SK-N-SH (cell line): ENCODE measurements around the gene GNAI3. TPM values are rescaled to one million over a fixed set of nuclear protein-coding genes. Genes with fewer than 3 reads are reported as not detected.
A peak's percentile ranks its signal among the peaks of the same experiment; 100 is the strongest.

Source experiments
- CTCF ChIA-PET: fragments of 300-600, 350-600 bp; formaldehyde crosslinking; extraction: SDS; loops from one replicate; lab custom pipeline; 2021; lab: Yijun Ruan, JAX
- POLR2A ChIA-PET: fragments of 350-600 bp; sonication (Branson Sonifier 250); formaldehyde crosslinking; extraction: SDS; loops from one replicate; lab custom pipeline; 2020; ENCODE audit warnings: antibody characterized with exemption, inconsistent platforms; lab: Yijun Ruan, JAX
- DNase-seq: peaks from one replicate; pipeline ENCODE4 v3.0.0; 2012
- H2AFZ ChIP-seq: fragments of 200-600 bp; sonication (generic); 2 replicates; pipeline ENCODE4 v1.8.1; 2016; ENCODE audit warnings: antibody characterized with exemption, mild to moderate bottlenecking, low read depth
- H3F3A ChIP-seq: fragments of 200-600 bp; sonication (generic); replicated peaks from 2 replicates; pipeline ENCODE3; 2016; ENCODE audit warnings: antibody characterized with exemption, mild to moderate bottlenecking; ENCODE audit not compliant: insufficient read depth
- H3K27ac ChIP-seq, 2 experiments: fragments of 200-500 bp in 1 of 2; fragments of 200-600 bp in 1 of 2; sonication (Bioruptor generic) in 1 of 2; sonication (generic), shearing (Covaris generic) in 1 of 2; 2 replicates each; pipeline versions ENCODE4 v1.5.1 to v1.6.1; 2014 to 2016; ENCODE audit warnings: low read depth in 2 of 2, inconsistent platforms in 1 of 2, low read length in 1 of 2, mild to moderate bottlenecking in 1 of 2, mixed read lengths in 1 of 2
- H3K27me3 ChIP-seq: fragments of 200-600 bp; sonication (generic), shearing (Covaris generic); 2 replicates; pipeline ENCODE4 v1.6.1; 2016; ENCODE audit warnings: mixed run types; ENCODE audit not compliant: insufficient read depth
- H3K36me3 ChIP-seq, 2 experiments: fragments of 200-500 bp in 1 of 2; fragments of 200-600 bp in 1 of 2; sonication (Bioruptor generic) in 1 of 2; sonication (generic) in 1 of 2; replicated peaks in 1 of 2; 2 replicates each; pipeline versions ENCODE3 to v1.5.1; 2014 to 2016; ENCODE audit warnings: low read length in 1 of 2, mild to moderate bottlenecking in 1 of 2; ENCODE audit not compliant: insufficient read depth in 2 of 2, control insufficient read depth in 1 of 2
- H3K4me1 ChIP-seq, 2 experiments: fragments of 200-500 bp in 1 of 2; fragments of 200-600 bp in 1 of 2; sonication (Bioruptor generic) in 1 of 2; sonication (generic), shearing (Covaris generic) in 1 of 2; 2 replicates each; pipeline versions ENCODE4 v1.5.1 to v1.6.1; 2014 to 2016; ENCODE audit warnings: low read depth in 1 of 2, low read length in 1 of 2, mixed run types in 1 of 2; ENCODE audit not compliant: insufficient read depth in 2 of 2, control insufficient read depth in 1 of 2
- H3K4me2 ChIP-seq: fragments of 200-600 bp; sonication (generic), shearing (Covaris generic); 2 replicates; pipeline ENCODE4 v1.6.1; 2017; ENCODE audit warnings: mixed run types
- H3K4me3 ChIP-seq, 2 experiments: fragments of 200-500 bp in 1 of 2; fragments of 200-600 bp in 1 of 2; sonication (Bioruptor generic) in 1 of 2; sonication (generic), shearing (Covaris generic) in 1 of 2; 2 replicates each; pipeline versions ENCODE4 v1.5.1 to v1.8.1; 2014 to 2016; ENCODE audit warnings: low read depth in 2 of 2, inconsistent platforms in 1 of 2, low read length in 1 of 2, mild to moderate bottlenecking in 1 of 2, mixed read lengths in 1 of 2, moderate library complexity in 1 of 2
- H3K79me2 ChIP-seq: fragments of 200-600 bp; sonication (generic); 2 replicates; pipeline ENCODE4 v1.8.1; 2017; ENCODE audit warnings: mild to moderate bottlenecking; ENCODE audit not compliant: insufficient read depth
- H3K9ac ChIP-seq: fragments of 200-600 bp; sonication (generic); 2 replicates; pipeline ENCODE4 v1.6.1; 2017; ENCODE audit warnings: mixed run types
- H3K9me2 ChIP-seq: fragments of 200-600 bp; sonication (generic); 2 replicates; pipeline ENCODE4 v1.6.1; 2017; ENCODE audit warnings: mixed run types
- H3K9me3 ChIP-seq: fragments of 200-600 bp; sonication (generic); 2 replicates; pipeline ENCODE4 v1.6.1; 2017; ENCODE audit warnings: mixed run types, mild to moderate bottlenecking, moderate library complexity
- H4K20me1 ChIP-seq: fragments of 200-600 bp; sonication (generic); 2 replicates; pipeline ENCODE4 v1.6.1; 2017; ENCODE audit warnings: mild to moderate bottlenecking, mixed run types; ENCODE audit not compliant: insufficient read depth
- CHD2 ChIP-seq: fragments of 150-350 bp; IDR thresholded peaks from 2 replicates; pipeline ENCODE4 v1.6.1; 2018; ENCODE audit warnings: low read length; ENCODE audit not compliant: partially characterized antibody
- ELF1 ChIP-seq: IDR thresholded peaks from 2 replicates; pipeline ENCODE4 v1.4.0; 2012
- EZH2phosphoT487 ChIP-seq: fragments of 200-600 bp; sonication (generic); IDR thresholded peaks from 2 replicates; pipeline ENCODE4 v1.6.1; 2017; ENCODE audit warnings: low read depth, mixed run types, mild to moderate bottlenecking, antibody characterized with exemption, moderate library complexity, borderline replicate concordance
- FOSL2 ChIP-seq: IDR thresholded peaks from 2 replicates; pipeline ENCODE4 v1.4.0; 2012; ENCODE audit warnings: low read depth, mild to moderate bottlenecking, moderate library complexity, borderline replicate concordance
- FOXJ3 ChIP-seq: sonication (generic); formaldehyde crosslinking; IDR thresholded peaks from 2 replicates; pipeline ENCODE4 v1.5.1; 2020; ENCODE audit warnings: mild to moderate bottlenecking, missing genetic modification reagents
- GABPA ChIP-seq: IDR thresholded peaks from 2 replicates; pipeline ENCODE4 v1.4.0; 2012; ENCODE audit warnings: low read depth, mild to moderate bottlenecking
- MXI1 ChIP-seq: IDR thresholded peaks from 2 replicates; pipeline ENCODE4 v1.6.1; 2012; ENCODE audit warnings: mild to moderate bottlenecking, low read depth, low read length, improper control_type of control experiment
- NRF1 ChIP-seq: IDR thresholded peaks from 2 replicates; pipeline ENCODE4 v1.6.1; 2012; ENCODE audit warnings: low read depth, mild to moderate bottlenecking, low read length
- RAD21 ChIP-seq: IDR thresholded peaks from 2 replicates; pipeline ENCODE4 v1.6.1; 2012; ENCODE audit warnings: mild to moderate bottlenecking, low read length
- RCOR1 ChIP-seq: fragments of 150-350 bp; IDR thresholded peaks from 2 replicates; pipeline ENCODE4 v1.6.1; 2017; ENCODE audit warnings: antibody characterized with exemption, low read length
- SIN3A ChIP-seq: IDR thresholded peaks from 2 replicates; pipeline ENCODE4 v1.6.1; 2012; ENCODE audit warnings: low read depth, mild to moderate bottlenecking, low read length, moderate library complexity, borderline replicate concordance
- SMC3 ChIP-seq: IDR thresholded peaks from 2 replicates; pipeline ENCODE4 v1.6.1; 2012; ENCODE audit warnings: low read depth, low read length, improper control_type of control experiment
- TCF12 ChIP-seq: IDR thresholded peaks from 2 replicates; pipeline ENCODE4 v1.4.0; 2012
- USF2 ChIP-seq: fragments of 150-350 bp; IDR thresholded peaks from 2 replicates; pipeline ENCODE4 v1.6.1; 2017; ENCODE audit warnings: antibody characterized with exemption, low read length, low read depth, borderline replicate concordance
- YY1 ChIP-seq: IDR thresholded peaks from 2 replicates; pipeline ENCODE4 v1.4.0; 2012; ENCODE audit warnings: low read depth, mild to moderate bottlenecking
- ZBTB33 ChIP-seq: IDR thresholded peaks from 2 replicates; pipeline ENCODE4 v1.4.0; 2012; ENCODE audit warnings: low read depth, borderline replicate concordance
- WGBS: methylation state at CpG from one replicate; pipeline ENCODE4 v1.1.6; 2017; ENCODE audit warnings: low lambda C conversion rate; 5-methylcytosine and 5-hydroxymethylcytosine counted together
- polyA plus RNA-seq, 3 experiments: library from polyadenylated mRNA; depleted of rRNA; stranded (reverse); fragments of >200 nt; gene quantifications; 2 replicates each; pipeline ENCODE4 v1.2.3, GENCODE V29; 2012
- TF ChIP-seq, protein P1 (sequence below): IDR thresholded peaks from 2 replicates; pipeline ENCODE4 v1.4.0; 2012; ENCODE audit warnings: low read depth, borderline replicate concordance
- TF ChIP-seq, protein P2 (sequence below): fragments of 200-600 bp; sonication (generic); IDR thresholded peaks from 2 replicates; pipeline ENCODE4 v1.6.1; 2017; ENCODE audit warnings: antibody characterized with exemption, mild to moderate bottlenecking, moderate library complexity

Gene GNAI3
- polyA plus RNA-seq, 1 of the 3 experiments (the other 2 are of a cell fraction), result 4.0 TPM

DNA sequence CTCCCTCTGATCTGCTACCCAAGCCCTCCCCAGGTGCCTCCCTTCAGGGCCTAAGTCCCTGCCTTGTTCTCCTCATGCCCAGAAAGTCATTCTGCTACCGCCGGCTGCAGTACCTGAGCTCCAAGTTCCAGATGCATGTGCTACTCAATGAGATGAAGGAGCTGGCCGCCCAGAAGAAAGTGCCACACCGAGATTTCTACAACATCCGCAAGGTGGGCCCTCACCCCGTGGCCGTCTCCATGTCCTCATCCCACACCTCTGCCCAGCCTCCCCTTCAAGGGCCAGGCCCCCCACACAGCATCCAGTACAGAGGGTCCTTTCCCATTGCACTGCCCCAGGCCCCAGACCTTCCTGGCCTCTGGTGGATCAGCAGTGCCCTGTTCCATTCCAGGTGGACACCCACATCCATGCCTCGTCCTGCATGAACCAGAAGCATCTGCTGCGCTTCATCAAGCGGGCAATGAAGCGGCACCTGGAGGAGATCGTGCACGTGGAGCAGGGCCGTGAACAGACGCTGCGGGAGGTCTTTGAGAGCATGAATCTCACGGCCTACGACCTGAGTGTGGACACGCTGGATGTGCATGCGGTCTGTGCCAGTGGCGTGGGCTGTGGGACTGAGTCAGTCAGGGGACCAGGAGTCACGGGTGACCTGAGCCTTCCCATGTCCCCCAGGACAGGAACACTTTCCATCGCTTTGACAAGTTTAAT lies 79.4 kb downstream of the GNAI3 start (continued):
- TF ChIP-seq, protein P1, sequence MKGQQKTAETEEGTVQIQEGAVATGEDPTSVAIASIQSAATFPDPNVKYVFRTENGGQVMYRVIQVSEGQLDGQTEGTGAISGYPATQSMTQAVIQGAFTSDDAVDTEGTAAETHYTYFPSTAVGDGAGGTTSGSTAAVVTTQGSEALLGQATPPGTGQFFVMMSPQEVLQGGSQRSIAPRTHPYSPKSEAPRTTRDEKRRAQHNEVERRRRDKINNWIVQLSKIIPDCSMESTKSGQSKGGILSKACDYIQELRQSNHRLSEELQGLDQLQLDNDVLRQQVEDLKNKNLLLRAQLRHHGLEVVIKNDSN, result no peak
- TF ChIP-seq CHD2 (no peak), ELF1 (no peak), GABPA (no peak), SMC3 (no peak)

GRCh38 chr1:109628540-109629321 lies 80.3 kb downstream of the GNAI3 start:
- Histone ChIP-seq H3K9me3 (no peaks in the 10 kb centered on the region; the same call in 1 of the 2 replicates), H3K4me3 (no peak overlapping the region), H4K20me1 (peaks cover 28% of the 10 kb centered on the region), H3K4me1 (peaks cover 0 to 48% of the 10 kb centered on the region in 2 experiments; a peak in 2 of 4 replicates), H3F3A (peaks cover 4% of the 10 kb centered on the region), H3K36me3 (peaks cover 20 to 55% of the 10 kb centered on the region in 2 experiments), H2AFZ (no peak overlapping the region), H3K9ac (no peak overlapping the region), H3K9me2 (no peaks in the 10 kb centered on the region), H3K4me2 (no peak overlapping the region), H3K79me2 (peaks cover 15% of the 10 kb centered on the region), H3K27ac (no peak overlapping the region), H3K27me3 (no peaks in the 10 kb centered on the region)
- no peak for DNase-seq
- CTCF ChIA-PET, result interaction anchor here (0.6 to 11.9 kb wide), 11 partner anchors 8 to 355 kb away, joined by 3 to 114 read pairs (median 3); partner anchors contain the start of gene GNAI3
- POLR2A ChIA-PET, result interaction anchor here (4.3 kb wide), 1 partner anchor 80 kb away, joined by 26 read pairs; the partner anchor contains the start of gene GNAI3
- 89% methylated on average over 15 of the region's 23 CpGs for WGBS
- TF ChIP-seq RAD21 (no peak), GABPA (no peak), ELF1 (no peak), RCOR1 (no peak), FOSL2 (peak; percentile 59), NRF1 (no peak), SMC3 (no peak), EZH2phosphoT487 (no peak), SIN3A (no peak), FOXJ3 (CRISPR knock-in tag) (no peak), USF2 (no peak), ZBTB33 (peak; percentile 46; the same call in 1 of the 2 replicates), CHD2 (no peak), TCF12 (no peak), YY1 (no peak), MXI1 (no peak)
- TF ChIP-seq, protein P2, sequence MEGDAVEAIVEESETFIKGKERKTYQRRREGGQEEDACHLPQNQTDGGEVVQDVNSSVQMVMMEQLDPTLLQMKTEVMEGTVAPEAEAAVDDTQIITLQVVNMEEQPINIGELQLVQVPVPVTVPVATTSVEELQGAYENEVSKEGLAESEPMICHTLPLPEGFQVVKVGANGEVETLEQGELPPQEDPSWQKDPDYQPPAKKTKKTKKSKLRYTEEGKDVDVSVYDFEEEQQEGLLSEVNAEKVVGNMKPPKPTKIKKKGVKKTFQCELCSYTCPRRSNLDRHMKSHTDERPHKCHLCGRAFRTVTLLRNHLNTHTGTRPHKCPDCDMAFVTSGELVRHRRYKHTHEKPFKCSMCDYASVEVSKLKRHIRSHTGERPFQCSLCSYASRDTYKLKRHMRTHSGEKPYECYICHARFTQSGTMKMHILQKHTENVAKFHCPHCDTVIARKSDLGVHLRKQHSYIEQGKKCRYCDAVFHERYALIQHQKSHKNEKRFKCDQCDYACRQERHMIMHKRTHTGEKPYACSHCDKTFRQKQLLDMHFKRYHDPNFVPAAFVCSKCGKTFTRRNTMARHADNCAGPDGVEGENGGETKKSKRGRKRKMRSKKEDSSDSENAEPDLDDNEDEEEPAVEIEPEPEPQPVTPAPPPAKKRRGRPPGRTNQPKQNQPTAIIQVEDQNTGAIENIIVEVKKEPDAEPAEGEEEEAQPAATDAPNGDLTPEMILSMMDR, result no peak
- TF ChIP-seq, protein P1, result no peak
